Glomerular visceral epithelial cell (primary cell): ENCODE measurements around the gene SUPT5H.
A peak's percentile ranks its signal among the peaks of the same experiment; 100 is the strongest.

ENCODE experiments used
- DNase-seq: peaks from one replicate; pipeline ENCODE4 v3.0.0-alpha.2; 2016; ENCODE audit errors: extremely low spot score

The SUPT5H gene

GRCh38 chr19:39520541-39521484, 75.4 kb downstream of the SUPT5H start:
- DNase-seq, result no peak

GRCh38 chr19:39524495-39524894, 79.1 kb downstream of the SUPT5H start:
- no peak for DNase-seq

- peak; percentile 20 for DNase-seq
These were observed 79.8 kb downstream of the SUPT5H start for GRCh38 chr19:39525205-39525604.
